ENCODE results near the gene SPO11. TPM values are rescaled to one million over a fixed set of nuclear protein-coding genes. Genes with fewer than 3 reads are reported as not detected.
A peak's percentile ranks its signal among the peaks of the same experiment; 100 is the strongest.

Gene SPO11
- polyA plus RNA-seq, 2 of the 4 experiments (the other 2 are of a cell fraction), result not detected

- ATAC-seq (peak; percentile 38 to 47; a peak in 2 of 6 replicates), DNase-seq (ENCODE audit: low read depth in 1 of 2, low spot score in 1 of 2) (no peak), FAIRE-seq (no peak)
- ChIA-PET POLR2A (no interaction called here), CTCF (interaction anchor here (1.1 to 1.5 kb wide), 4 partner anchors 11 to 37 kb away, joined by 3 read pairs; no protein-coding TSS in a partner anchor)
- no peak overlapping the region for H3K27ac ChIP-seq
- WGBS (ENCODE audit: missing lambda C conversion rate), result 21% methylated on average over 10 of the region's 10 CpGs
- H3K4me3 ChIP-seq, result no peak overlapping the region
- H3K9me3 ChIP-seq, result no peaks in the 10 kb centered on the region
- no peak for TF ChIP-seq CTCF (IDR thresholded peaks at IDR 0.05)
- TF ChIP-seq FOSB (CRISPR knock-in tag; IDR thresholded peaks at IDR 0.05), result no peak
- TF ChIP-seq FOXS1 (CRISPR knock-in tag; IDR thresholded peaks at IDR 0.05), result no peak
- no peak for TF ChIP-seq JUNB (IDR thresholded peaks at IDR 0.05)
- no peak for TF ChIP-seq RAD21 (conservative IDR thresholded peaks at IDR 0.05 in 1 of 2, IDR thresholded peaks at IDR 0.05 in 1 of 2)
- TF ChIP-seq ZNF302 (CRISPR knock-in tag; IDR thresholded peaks at IDR 0.05), result no peak
- no peak for TF ChIP-seq RNF2 (IDR thresholded peaks at IDR 0.05; ENCODE audit: borderline replicate concordance, low read depth)
- no peak for TF ChIP-seq HOXB5 (CRISPR knock-in tag; IDR thresholded peaks at IDR 0.05)
- TF ChIP-seq HOXB13 (CRISPR knock-in tag; IDR thresholded peaks at IDR 0.05; ENCODE audit: low read depth), result no peak
- TF ChIP-seq USF2 (IDR thresholded peaks at IDR 0.05), result no peak
- no peak for TF ChIP-seq RFX5 (IDR thresholded peaks at IDR 0.05)
- TF ChIP-seq, protein P1, sequence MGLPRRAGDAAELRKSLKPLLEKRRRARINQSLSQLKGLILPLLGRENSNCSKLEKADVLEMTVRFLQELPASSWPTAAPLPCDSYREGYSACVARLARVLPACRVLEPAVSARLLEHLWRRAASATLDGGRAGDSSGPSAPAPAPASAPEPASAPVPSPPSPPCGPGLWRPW (IDR thresholded peaks at IDR 0.05), result no peak
- TF ChIP-seq, protein P2, sequence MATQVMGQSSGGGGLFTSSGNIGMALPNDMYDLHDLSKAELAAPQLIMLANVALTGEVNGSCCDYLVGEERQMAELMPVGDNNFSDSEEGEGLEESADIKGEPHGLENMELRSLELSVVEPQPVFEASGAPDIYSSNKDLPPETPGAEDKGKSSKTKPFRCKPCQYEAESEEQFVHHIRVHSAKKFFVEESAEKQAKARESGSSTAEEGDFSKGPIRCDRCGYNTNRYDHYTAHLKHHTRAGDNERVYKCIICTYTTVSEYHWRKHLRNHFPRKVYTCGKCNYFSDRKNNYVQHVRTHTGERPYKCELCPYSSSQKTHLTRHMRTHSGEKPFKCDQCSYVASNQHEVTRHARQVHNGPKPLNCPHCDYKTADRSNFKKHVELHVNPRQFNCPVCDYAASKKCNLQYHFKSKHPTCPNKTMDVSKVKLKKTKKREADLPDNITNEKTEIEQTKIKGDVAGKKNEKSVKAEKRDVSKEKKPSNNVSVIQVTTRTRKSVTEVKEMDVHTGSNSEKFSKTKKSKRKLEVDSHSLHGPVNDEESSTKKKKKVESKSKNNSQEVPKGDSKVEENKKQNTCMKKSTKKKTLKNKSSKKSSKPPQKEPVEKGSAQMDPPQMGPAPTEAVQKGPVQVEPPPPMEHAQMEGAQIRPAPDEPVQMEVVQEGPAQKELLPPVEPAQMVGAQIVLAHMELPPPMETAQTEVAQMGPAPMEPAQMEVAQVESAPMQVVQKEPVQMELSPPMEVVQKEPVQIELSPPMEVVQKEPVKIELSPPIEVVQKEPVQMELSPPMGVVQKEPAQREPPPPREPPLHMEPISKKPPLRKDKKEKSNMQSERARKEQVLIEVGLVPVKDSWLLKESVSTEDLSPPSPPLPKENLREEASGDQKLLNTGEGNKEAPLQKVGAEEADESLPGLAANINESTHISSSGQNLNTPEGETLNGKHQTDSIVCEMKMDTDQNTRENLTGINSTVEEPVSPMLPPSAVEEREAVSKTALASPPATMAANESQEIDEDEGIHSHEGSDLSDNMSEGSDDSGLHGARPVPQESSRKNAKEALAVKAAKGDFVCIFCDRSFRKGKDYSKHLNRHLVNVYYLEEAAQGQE (IDR thresholded peaks at IDR 0.05), result no peak
- TF ChIP-seq TP53 (CRISPR knock-in tag; IDR thresholded peaks at IDR 0.05), result no peak
- no peak for TF ChIP-seq MYC (IDR thresholded peaks at IDR 0.05; ENCODE audit: borderline replicate concordance, low read length)
- no peak for TF ChIP-seq ZFP36 (IDR thresholded peaks at IDR 0.05; ENCODE audit: borderline replicate concordance, partially characterized antibody)
- TF ChIP-seq EHMT2 (IDR thresholded peaks at IDR 0.05; ENCODE audit: low read depth), result no peak
- TF ChIP-seq CEBPB (IDR thresholded peaks at IDR 0.05), result no peak
- TF ChIP-seq KDM5A (IDR thresholded peaks at IDR 0.05), result no peak
- TF ChIP-seq HDAC2 (IDR thresholded peaks at IDR 0.05), result no peak
- no peak overlapping the region for H3K4me2 ChIP-seq
- no peaks in the 10 kb centered on the region for H3K4me1 ChIP-seq
These were observed 38.6 kb upstream of the SPO11 start for GRCh38 chr20:57291003-57291402.

GRCh38 chr20:57291694-57292093, 37.9 kb upstream of the SPO11 start:
- ATAC-seq, result no peak
- no peak overlapping the region for H3K4me2 ChIP-seq
- no peak for FAIRE-seq
- WGBS (ENCODE audit: missing lambda C conversion rate), result 20% methylated on average over 6 of the region's 6 CpGs
- H3K9me3 ChIP-seq, result no peaks in the 10 kb centered on the region
- DNase-seq (ENCODE audit: low read depth in 1 of 2, low spot score in 1 of 2), result no peak
- H3K27ac ChIP-seq, result no peak overlapping the region
- ChIA-PET POLR2A (no interaction called here), CTCF (interaction anchor here (1.5 kb wide), 1 partner anchor 11 kb away, joined by 3 read pairs; no protein-coding TSS in a partner anchor)
- H3K4me3 ChIP-seq, result no peak overlapping the region
- TF ChIP-seq EHMT2 (IDR thresholded peaks at IDR 0.05; ENCODE audit: low read depth) (no peak), CHD4 (IDR thresholded peaks at IDR 0.05; ENCODE audit: borderline replicate concordance) (no peak), MAFK (IDR thresholded peaks at IDR 0.05; ENCODE audit: partially characterized antibody) (no peak), ZC3H11A (IDR thresholded peaks at IDR 0.05) (no peak), CBX8 (IDR thresholded peaks at IDR 0.05) (no peak), ZNF302 (CRISPR knock-in tag; IDR thresholded peaks at IDR 0.05) (no peak), JUNB (IDR thresholded peaks at IDR 0.05) (no peak), EHF (CRISPR knock-in tag; IDR thresholded peaks at IDR 0.05) (no peak), GATA3 (IDR thresholded peaks at IDR 0.05; ENCODE audit: borderline replicate concordance) (no peak), BHLHE40 (IDR thresholded peaks at IDR 0.05; ENCODE audit: low read depth, low read length) (no peak), NFE2L2 (conservative IDR thresholded peaks at IDR 0.05; ENCODE audit: low read length) (no peak), PHF8 (IDR thresholded peaks at IDR 0.05; ENCODE audit: borderline replicate concordance, low read depth) (no peak), FOSB (CRISPR knock-in tag; IDR thresholded peaks at IDR 0.05) (no peak), RCOR1 (IDR thresholded peaks at IDR 0.05; ENCODE audit: low read depth, low read length) (no peak), PBX3 (IDR thresholded peaks at IDR 0.05) (no peak)
- TF ChIP-seq, protein P3, sequence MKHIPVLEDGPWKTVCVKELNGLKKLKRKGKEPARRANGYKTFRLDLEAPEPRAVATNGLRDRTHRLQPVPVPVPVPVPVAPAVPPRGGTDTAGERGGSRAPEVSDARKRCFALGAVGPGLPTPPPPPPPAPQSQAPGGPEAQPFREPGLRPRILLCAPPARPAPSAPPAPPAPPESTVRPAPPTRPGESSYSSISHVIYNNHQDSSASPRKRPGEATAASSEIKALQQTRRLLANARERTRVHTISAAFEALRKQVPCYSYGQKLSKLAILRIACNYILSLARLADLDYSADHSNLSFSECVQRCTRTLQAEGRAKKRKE (CRISPR knock-in tag; IDR thresholded peaks at IDR 0.05; ENCODE audit: low read depth), result no peak
- no peaks in the 10 kb centered on the region for H3K4me1 ChIP-seq
